SK-N-SH (cell line): Measurements from ENCODE around the gene FGGY. TPM values are rescaled to one million over a fixed set of nuclear protein-coding genes. Genes with fewer than 3 reads are reported as not detected.

Experiments
- CTCF ChIA-PET: fragments of 300-600, 350-600 bp; formaldehyde crosslinking; extraction: SDS; loops from one replicate; lab custom pipeline; 2021; lab: Yijun Ruan, JAX
- POLR2A ChIA-PET: fragments of 350-600 bp; sonication (Branson Sonifier 250); formaldehyde crosslinking; extraction: SDS; loops from one replicate; lab custom pipeline; 2020; ENCODE audit warnings: antibody characterized with exemption, inconsistent platforms; lab: Yijun Ruan, JAX
- DNase-seq: peaks from one replicate; pipeline ENCODE4 v3.0.0; 2012
- H2AFZ ChIP-seq: fragments of 200-600 bp; sonication (generic); 2 replicates; pipeline ENCODE4 v1.8.1; 2016; ENCODE audit warnings: antibody characterized with exemption, mild to moderate bottlenecking, low read depth
- H3F3A ChIP-seq: fragments of 200-600 bp; sonication (generic); replicated peaks from 2 replicates; pipeline ENCODE3; 2016; ENCODE audit warnings: antibody characterized with exemption, mild to moderate bottlenecking; ENCODE audit not compliant: insufficient read depth
- H3K27ac ChIP-seq, 2 experiments: fragments of 200-500 bp in 1 of 2; fragments of 200-600 bp in 1 of 2; sonication (Bioruptor generic) in 1 of 2; sonication (generic), shearing (Covaris generic) in 1 of 2; 2 replicates each; pipeline versions ENCODE4 v1.5.1 to v1.6.1; 2014 to 2016; ENCODE audit warnings: low read depth in 2 of 2, inconsistent platforms in 1 of 2, low read length in 1 of 2, mild to moderate bottlenecking in 1 of 2, mixed read lengths in 1 of 2
- H3K27me3 ChIP-seq: fragments of 200-600 bp; sonication (generic), shearing (Covaris generic); 2 replicates; pipeline ENCODE4 v1.6.1; 2016; ENCODE audit warnings: mixed run types; ENCODE audit not compliant: insufficient read depth
- H3K36me3 ChIP-seq, 2 experiments: fragments of 200-500 bp in 1 of 2; fragments of 200-600 bp in 1 of 2; sonication (Bioruptor generic) in 1 of 2; sonication (generic) in 1 of 2; replicated peaks in 1 of 2; 2 replicates each; pipeline versions ENCODE3 to v1.5.1; 2014 to 2016; ENCODE audit warnings: low read length in 1 of 2, mild to moderate bottlenecking in 1 of 2; ENCODE audit not compliant: insufficient read depth in 2 of 2, control insufficient read depth in 1 of 2
- H3K4me1 ChIP-seq, 2 experiments: fragments of 200-500 bp in 1 of 2; fragments of 200-600 bp in 1 of 2; sonication (Bioruptor generic) in 1 of 2; sonication (generic), shearing (Covaris generic) in 1 of 2; 2 replicates each; pipeline versions ENCODE4 v1.5.1 to v1.6.1; 2014 to 2016; ENCODE audit warnings: low read depth in 1 of 2, low read length in 1 of 2, mixed run types in 1 of 2; ENCODE audit not compliant: insufficient read depth in 2 of 2, control insufficient read depth in 1 of 2
- H3K4me2 ChIP-seq: fragments of 200-600 bp; sonication (generic), shearing (Covaris generic); 2 replicates; pipeline ENCODE4 v1.6.1; 2017; ENCODE audit warnings: mixed run types
- H3K4me3 ChIP-seq, 2 experiments: fragments of 200-500 bp in 1 of 2; fragments of 200-600 bp in 1 of 2; sonication (Bioruptor generic) in 1 of 2; sonication (generic), shearing (Covaris generic) in 1 of 2; 2 replicates each; pipeline versions ENCODE4 v1.5.1 to v1.8.1; 2014 to 2016; ENCODE audit warnings: low read depth in 2 of 2, inconsistent platforms in 1 of 2, low read length in 1 of 2, mild to moderate bottlenecking in 1 of 2, mixed read lengths in 1 of 2, moderate library complexity in 1 of 2
- H3K79me2 ChIP-seq: fragments of 200-600 bp; sonication (generic); 2 replicates; pipeline ENCODE4 v1.8.1; 2017; ENCODE audit warnings: mild to moderate bottlenecking; ENCODE audit not compliant: insufficient read depth
- H3K9ac ChIP-seq: fragments of 200-600 bp; sonication (generic); 2 replicates; pipeline ENCODE4 v1.6.1; 2017; ENCODE audit warnings: mixed run types
- H3K9me2 ChIP-seq: fragments of 200-600 bp; sonication (generic); 2 replicates; pipeline ENCODE4 v1.6.1; 2017; ENCODE audit warnings: mixed run types
- H3K9me3 ChIP-seq: fragments of 200-600 bp; sonication (generic); 2 replicates; pipeline ENCODE4 v1.6.1; 2017; ENCODE audit warnings: mixed run types, mild to moderate bottlenecking, moderate library complexity
- H4K20me1 ChIP-seq: fragments of 200-600 bp; sonication (generic); 2 replicates; pipeline ENCODE4 v1.6.1; 2017; ENCODE audit warnings: mild to moderate bottlenecking, mixed run types; ENCODE audit not compliant: insufficient read depth
- EZH2phosphoT487 ChIP-seq: fragments of 200-600 bp; sonication (generic); IDR thresholded peaks from 2 replicates; pipeline ENCODE4 v1.6.1; 2017; ENCODE audit warnings: low read depth, mixed run types, mild to moderate bottlenecking, antibody characterized with exemption, moderate library complexity, borderline replicate concordance
- JUND ChIP-seq: IDR thresholded peaks from 2 replicates; pipeline ENCODE4 v1.4.0; 2012
- MXI1 ChIP-seq: IDR thresholded peaks from 2 replicates; pipeline ENCODE4 v1.6.1; 2012; ENCODE audit warnings: mild to moderate bottlenecking, low read depth, low read length, improper control_type of control experiment
- TEAD4 ChIP-seq: IDR thresholded peaks from 2 replicates; pipeline ENCODE4 v1.4.0; 2012; ENCODE audit warnings: mild to moderate bottlenecking, borderline replicate concordance; ENCODE audit not compliant: insufficient read depth
- WGBS: methylation state at CpG from one replicate; pipeline ENCODE4 v1.1.6; 2017; ENCODE audit warnings: low lambda C conversion rate; 5-methylcytosine and 5-hydroxymethylcytosine counted together
- polyA plus RNA-seq, 3 experiments: library from polyadenylated mRNA; depleted of rRNA; stranded (reverse); fragments of >200 nt; gene quantifications; 2 replicates each; pipeline ENCODE4 v1.2.3, GENCODE V29; 2012
- TF ChIP-seq, protein P1 (sequence below): fragments of 150-350 bp; IDR thresholded peaks from 2 replicates; pipeline ENCODE4 v1.6.1; 2016; ENCODE audit warnings: mild to moderate bottlenecking, low read depth, low read length
- TF ChIP-seq, protein P2 (sequence below): fragments of 150-350 bp; IDR thresholded peaks from 2 replicates; pipeline ENCODE4 v1.6.1; 2017; ENCODE audit warnings: antibody characterized with exemption, low read length, low read depth, borderline replicate concordance
- TF ChIP-seq, protein P3 (sequence below): IDR thresholded peaks from 2 replicates; pipeline ENCODE4 v1.4.0; 2012; ENCODE audit warnings: low read depth, borderline replicate concordance
- TF ChIP-seq, protein P4 (sequence below): IDR thresholded peaks from 2 replicates; pipeline ENCODE4; 2012

The FGGY gene
- polyA plus RNA-seq, 1 of the 3 experiments (the other 2 are of a cell fraction), result 10.3 TPM

DNA sequence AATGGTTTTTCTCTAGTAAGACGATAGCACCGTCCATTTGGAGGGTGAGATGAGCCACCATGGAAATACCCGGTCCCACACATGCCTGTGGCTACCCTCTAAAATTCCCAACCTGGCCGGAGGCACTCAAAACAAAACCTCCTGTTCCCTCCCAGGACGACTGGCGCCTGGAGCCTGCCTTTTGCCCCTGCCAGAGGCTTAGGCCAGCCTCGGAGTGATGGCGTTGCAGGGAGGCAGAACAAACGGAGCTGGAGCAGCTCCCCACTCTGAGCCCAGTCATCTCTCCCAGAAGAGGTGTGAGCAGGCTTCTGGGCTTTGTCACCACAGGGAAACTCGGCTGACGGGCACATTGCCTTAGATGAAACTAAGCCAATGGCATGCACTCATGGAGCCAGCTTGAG, 304.1 kb downstream of the FGGY start:
- 88% methylated on average over 11 of the region's 11 CpGs for WGBS
- ChIA-PET POLR2A (no interaction called here), CTCF (interaction anchor here (0.9 to 2.2 kb wide), 2 partner anchors 60 to 98 kb away, joined by 3 to 5 read pairs; no protein-coding TSS in a partner anchor)
- H4K20me1 ChIP-seq, result no peaks in the 10 kb centered on the region
- peaks cover 6% of the 10 kb centered on the region for H3F3A ChIP-seq
- H3K4me2 ChIP-seq, result no peak overlapping the region
- H3K36me3 ChIP-seq, result no peaks in the 10 kb centered on the region
- no peak overlapping the region for H3K4me3 ChIP-seq
- peaks cover 3 to 6% of the 10 kb centered on the region in 2 experiments; a peak in 2 of 4 replicates for H3K4me1 ChIP-seq
- no peaks in the 10 kb centered on the region for H3K79me2 ChIP-seq
- TF ChIP-seq MXI1 (no peak), TEAD4 (no peak)
- TF ChIP-seq, protein P1, sequence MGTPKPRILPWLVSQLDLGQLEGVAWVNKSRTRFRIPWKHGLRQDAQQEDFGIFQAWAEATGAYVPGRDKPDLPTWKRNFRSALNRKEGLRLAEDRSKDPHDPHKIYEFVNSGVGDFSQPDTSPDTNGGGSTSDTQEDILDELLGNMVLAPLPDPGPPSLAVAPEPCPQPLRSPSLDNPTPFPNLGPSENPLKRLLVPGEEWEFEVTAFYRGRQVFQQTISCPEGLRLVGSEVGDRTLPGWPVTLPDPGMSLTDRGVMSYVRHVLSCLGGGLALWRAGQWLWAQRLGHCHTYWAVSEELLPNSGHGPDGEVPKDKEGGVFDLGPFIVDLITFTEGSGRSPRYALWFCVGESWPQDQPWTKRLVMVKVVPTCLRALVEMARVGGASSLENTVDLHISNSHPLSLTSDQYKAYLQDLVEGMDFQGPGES, result no peak
- TF ChIP-seq, protein P2, sequence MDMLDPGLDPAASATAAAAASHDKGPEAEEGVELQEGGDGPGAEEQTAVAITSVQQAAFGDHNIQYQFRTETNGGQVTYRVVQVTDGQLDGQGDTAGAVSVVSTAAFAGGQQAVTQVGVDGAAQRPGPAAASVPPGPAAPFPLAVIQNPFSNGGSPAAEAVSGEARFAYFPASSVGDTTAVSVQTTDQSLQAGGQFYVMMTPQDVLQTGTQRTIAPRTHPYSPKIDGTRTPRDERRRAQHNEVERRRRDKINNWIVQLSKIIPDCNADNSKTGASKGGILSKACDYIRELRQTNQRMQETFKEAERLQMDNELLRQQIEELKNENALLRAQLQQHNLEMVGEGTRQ, result no peak
- TF ChIP-seq, protein P3, sequence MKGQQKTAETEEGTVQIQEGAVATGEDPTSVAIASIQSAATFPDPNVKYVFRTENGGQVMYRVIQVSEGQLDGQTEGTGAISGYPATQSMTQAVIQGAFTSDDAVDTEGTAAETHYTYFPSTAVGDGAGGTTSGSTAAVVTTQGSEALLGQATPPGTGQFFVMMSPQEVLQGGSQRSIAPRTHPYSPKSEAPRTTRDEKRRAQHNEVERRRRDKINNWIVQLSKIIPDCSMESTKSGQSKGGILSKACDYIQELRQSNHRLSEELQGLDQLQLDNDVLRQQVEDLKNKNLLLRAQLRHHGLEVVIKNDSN, result no peak
- no peak overlapping the region for H3K27ac ChIP-seq
- DNase-seq, result no peak
- no peak overlapping the region for H2AFZ ChIP-seq
- H3K9me2 ChIP-seq, result no peaks in the 10 kb centered on the region
- no peaks in the 10 kb centered on the region for H3K9me3 ChIP-seq
- no peaks in the 10 kb centered on the region for H3K27me3 ChIP-seq
- no peak overlapping the region for H3K9ac ChIP-seq

DNA sequence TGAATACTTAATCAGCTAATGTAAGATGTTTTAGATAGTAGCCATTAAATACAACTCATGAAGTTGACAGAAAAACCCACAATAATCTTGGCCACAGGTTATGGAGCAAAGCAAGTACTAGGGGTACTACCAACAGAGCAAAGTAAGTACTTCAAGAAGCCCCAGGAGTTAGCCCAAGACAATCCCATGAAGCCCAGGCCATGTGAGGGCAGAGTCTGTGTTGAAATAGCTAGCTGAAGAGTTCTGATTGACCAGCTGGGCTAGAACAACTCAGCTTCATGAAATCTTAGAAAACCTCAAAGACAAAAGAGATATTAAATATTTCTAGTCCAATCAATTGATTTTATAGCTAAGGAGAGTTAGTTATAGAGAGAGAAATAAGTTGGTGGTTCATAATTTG, 304.9 kb downstream of the FGGY start:
- H3K27ac ChIP-seq, result no peak overlapping the region

More for the DNA sequence above, 304.9 kb downstream of the FGGY start:
- Histone ChIP-seq H3K9ac (no peak overlapping the region), H3K4me2 (no peak overlapping the region), H3K27me3 (no peaks in the 10 kb centered on the region), H3K79me2 (no peaks in the 10 kb centered on the region), H3F3A (peaks cover 2% of the 10 kb centered on the region), H3K36me3 (no peaks in the 10 kb centered on the region), H3K9me3 (no peaks in the 10 kb centered on the region), H3K9me2 (no peaks in the 10 kb centered on the region), H3K4me1 (no peaks in the 10 kb centered on the region), H3K4me3 (no peak overlapping the region), H2AFZ (no peak overlapping the region), H4K20me1 (no peaks in the 10 kb centered on the region)
- ChIA-PET CTCF (interaction anchor here (2.2 kb wide), 1 partner anchor 97 kb away, joined by 5 read pairs; no protein-coding TSS in a partner anchor), POLR2A (no interaction called here)
- TF ChIP-seq JUND (no peak), EZH2phosphoT487 (no peak)
- TF ChIP-seq, protein P1, result no peak
- TF ChIP-seq, protein P4, sequence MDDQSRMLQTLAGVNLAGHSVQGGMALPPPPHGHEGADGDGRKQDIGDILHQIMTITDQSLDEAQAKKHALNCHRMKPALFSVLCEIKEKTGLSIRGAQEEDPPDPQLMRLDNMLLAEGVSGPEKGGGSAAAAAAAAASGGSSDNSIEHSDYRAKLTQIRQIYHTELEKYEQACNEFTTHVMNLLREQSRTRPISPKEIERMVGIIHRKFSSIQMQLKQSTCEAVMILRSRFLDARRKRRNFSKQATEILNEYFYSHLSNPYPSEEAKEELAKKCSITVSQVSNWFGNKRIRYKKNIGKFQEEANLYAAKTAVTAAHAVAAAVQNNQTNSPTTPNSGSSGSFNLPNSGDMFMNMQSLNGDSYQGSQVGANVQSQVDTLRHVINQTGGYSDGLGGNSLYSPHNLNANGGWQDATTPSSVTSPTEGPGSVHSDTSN, result no peak
- no peak for DNase-seq
